NCI-H446 treated with DMSO at 0.1 percent for 48 hours (cell line): Measurements from ENCODE around the gene DOCK8.

ENCODE experiments used
- DNase-seq: peaks from one replicate; lab custom pipeline; 2025; lab: John Stamatoyannopoulos, UW

Gene DOCK8

GRCh38 chr9:414595-414994, 199.9 kb downstream of the DOCK8 start:
- no peak for DNase-seq

DNA sequence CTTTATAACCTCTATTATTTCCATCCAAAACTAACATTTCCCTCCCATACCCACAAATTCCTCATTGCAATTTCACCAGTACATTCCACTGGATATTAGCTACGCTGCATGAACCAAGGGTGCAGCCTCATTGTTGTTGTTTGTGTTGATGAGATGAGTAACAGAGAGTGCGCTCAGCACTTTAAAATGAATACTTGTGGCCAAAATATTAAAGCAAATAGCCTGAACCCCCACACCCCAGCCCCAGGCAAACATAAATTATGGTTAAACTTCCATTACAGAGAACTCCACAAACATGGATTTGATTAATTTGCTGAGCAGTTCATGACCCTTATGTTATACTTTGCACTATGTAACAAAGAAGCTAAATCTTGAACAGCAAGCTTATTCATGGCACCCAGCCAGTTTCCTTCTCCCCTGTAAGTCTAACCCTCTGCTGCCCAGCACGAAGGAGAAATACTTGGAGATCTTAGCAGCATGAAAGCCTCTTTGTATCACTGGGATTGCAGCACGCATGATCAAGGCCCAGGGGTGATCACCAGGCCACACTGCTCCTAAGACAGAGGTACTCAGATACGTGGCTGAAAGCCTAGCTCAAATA, 205.0 kb downstream of the DOCK8 start:
- no peak for DNase-seq

DNA sequence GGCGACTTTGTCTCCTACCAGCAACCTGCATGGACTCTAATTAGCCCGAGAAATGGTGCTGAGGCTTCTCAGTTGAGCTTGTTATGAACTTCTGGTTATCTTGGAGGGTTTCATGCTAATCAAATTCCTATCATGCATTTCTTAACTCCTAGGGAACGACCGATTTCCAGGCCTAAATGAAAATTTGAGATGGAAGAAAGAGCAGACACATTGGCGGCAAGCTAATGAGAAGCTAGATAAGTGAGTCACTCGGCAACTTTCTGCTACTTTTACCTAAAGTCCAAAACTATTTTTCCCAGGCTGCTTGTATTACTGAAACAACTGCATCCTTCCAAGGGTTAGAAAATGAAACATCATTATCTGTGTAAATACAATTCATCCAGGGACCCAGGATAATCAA, 207.2 kb downstream of the DOCK8 start:
- DNase-seq, result no peak

GRCh38 chr9:426264-426663, 211.6 kb downstream of the DOCK8 start:
- DNase-seq, result no peak

DNA sequence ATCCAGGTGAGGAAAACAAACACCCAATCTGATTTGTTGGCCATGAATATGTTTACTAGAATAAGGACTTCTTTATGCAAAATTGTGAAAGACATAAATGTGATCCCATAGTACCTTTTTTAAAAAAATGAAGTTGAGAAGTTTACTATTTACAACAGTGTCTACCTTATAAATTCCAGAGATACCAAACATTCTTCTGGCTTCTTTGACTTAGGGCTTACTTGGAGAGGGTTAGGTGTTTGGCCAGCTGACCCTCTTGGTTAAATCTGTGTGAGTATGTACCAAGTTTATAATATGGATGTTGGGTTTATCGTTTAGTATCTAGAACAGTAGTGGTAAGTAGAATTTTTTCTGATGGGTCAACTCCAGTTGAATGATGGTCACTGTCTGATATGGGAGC, 212.3 kb downstream of the DOCK8 start:
- DNase-seq, result no peak

GRCh38 chr9:431701-432100, 217.0 kb downstream of the DOCK8 start:
- DNase-seq, result no peak

- no peak for DNase-seq
These were observed 221.8 kb downstream of the DOCK8 start for GRCh38 chr9:436482-436881.

DNA sequence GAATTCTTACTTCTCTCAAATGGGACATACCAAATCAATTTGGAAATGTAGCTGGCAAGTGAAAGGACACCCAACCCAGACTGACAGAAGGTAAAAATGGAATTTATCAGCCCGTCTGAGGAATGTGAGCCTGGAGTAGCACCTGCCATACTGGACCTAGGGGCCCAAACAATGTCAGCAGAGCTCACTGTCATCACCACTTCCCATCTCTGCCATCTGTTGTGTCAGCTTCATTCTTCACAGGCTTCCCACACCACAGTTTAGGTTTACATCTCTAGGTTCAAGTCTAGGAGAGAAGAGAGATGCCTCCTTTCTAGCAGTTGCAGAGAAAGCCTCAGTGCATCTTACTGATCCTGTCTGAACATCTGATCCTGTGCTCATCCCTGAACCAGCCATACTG, 222.4 kb downstream of the DOCK8 start:
- DNase-seq, result no peak

- no peak for DNase-seq
These were observed 222.9 kb downstream of the DOCK8 start for GRCh38 chr9:437574-438001.

DNA sequence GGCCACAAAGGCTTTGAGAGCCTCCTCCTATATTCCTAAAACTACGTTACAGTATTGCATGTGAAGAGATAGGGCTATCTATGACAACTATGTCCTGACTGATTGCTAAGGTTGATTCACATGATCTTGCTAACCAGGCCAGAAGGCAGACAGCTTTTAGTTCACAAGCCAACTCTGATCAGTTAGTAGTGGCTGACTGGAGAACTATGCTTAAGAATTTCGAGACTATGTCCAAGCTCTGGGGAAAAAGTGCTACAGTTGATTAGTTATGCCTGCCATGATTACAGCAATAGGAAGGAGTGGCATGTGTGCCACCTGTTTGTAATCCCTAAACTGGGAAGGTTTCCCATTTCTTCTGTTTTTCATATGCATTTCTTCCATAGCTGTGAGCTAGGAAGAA, 223.4 kb downstream of the DOCK8 start:
- DNase-seq, result no peak

GRCh38 chr9:438961-439768, 224.5 kb downstream of the DOCK8 start:
- no peak for DNase-seq

GRCh38 chr9:441126-441525, 226.5 kb downstream of the DOCK8 start:
- DNase-seq, result no peak

GRCh38 chr9:444528-444927, 229.9 kb downstream of the DOCK8 start:
- DNase-seq, result no peak

DNA sequence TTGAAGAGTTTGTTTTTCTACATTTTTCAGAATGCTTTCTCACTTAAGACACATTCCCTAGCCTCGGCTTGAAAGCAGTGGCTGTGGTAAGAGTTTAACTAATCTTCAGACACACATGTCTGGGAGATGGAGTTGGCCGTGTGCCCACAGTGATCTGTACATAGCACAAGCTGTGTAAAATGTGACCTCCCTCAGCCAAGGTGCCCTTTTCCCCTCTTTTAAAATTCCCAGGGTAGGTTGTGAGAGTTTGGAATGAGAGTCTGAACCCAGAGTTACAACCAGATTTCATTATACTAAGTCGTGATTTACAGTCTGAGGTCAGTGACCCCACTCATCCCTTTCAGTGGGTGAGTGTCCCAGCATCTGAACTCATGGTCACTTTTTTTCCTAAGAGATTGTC, 230.4 kb downstream of the DOCK8 start:
- no peak for DNase-seq

GRCh38 chr9:446074-446699, 231.5 kb downstream of the DOCK8 start:
- no peak for DNase-seq

- DNase-seq, result no peak
These were observed 232.8 kb downstream of the DOCK8 start for GRCh38 chr9:447230-448025.

DNA sequence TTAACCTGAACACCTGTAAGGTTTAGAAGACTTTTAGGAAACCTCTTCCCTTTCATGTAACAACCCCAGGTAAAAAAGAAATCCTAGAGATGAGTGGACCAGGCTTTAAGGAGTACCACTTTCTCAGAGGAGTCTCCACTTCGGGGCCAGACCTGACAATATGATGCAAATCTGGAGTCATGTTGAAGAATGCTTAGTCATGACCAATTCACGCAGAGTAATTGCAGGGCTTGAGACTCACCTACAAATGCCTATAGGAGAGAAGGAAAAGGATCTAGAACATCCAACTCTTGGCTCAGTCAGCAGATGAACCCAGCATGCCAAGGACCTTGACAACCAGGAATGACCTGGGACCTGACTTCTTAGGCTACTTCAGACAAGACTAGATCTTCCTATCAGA, 235.4 kb downstream of the DOCK8 start:
- DNase-seq, result no peak

GRCh38 chr9:450561-450960, 235.9 kb downstream of the DOCK8 start:
- no peak for DNase-seq

DNA sequence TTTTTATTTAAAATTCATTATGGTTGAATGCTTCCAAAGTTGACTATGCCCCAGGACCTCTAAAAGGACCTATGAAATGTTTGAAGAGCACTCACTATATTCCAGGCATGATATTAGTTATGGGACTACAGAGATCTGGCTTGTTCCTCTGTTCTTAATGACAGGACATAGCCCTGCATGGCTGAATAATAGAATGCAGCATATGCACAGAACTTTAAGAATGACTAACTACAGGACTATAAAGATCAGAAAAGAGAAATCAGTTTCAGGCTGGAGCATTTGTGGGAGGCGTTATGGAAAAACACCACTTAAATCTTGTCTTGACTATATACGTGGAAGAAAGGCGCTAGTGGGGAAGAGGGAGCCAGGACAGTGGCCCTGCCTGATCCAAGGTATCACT, 239.2 kb downstream of the DOCK8 start:
- no peak for DNase-seq

- DNase-seq, result no peak
These were observed 241.7 kb downstream of the DOCK8 start for GRCh38 chr9:456365-456764.

- DNase-seq, result no peak
These were observed 243.9 kb downstream of the DOCK8 start for GRCh38 chr9:458590-458989.
